Activated T-cell treated with anti-CD3 and anti-CD28 coated beads, Interleukin-2, amount 50 U/mL, for 72 hours (primary cell): Measurements from ENCODE around the gene SCGN. TPM values are rescaled to one million over a fixed set of nuclear protein-coding genes. Genes with fewer than 3 reads are reported as not detected.
A peak's percentile ranks its signal among the peaks of the same experiment; 100 is the strongest.

Experiments used
- ATAC-seq, 2 donors: fragments of 150-1000 bp; cut with Tn5 transposase; replicated peaks in 1 of 2; 2 replicates each; pipeline ENCODE4 v1.10.0; 2021; ENCODE audit warnings: moderate library complexity in 2 of 2, mild to moderate bottlenecking in 1 of 2
- DNase-seq, 2 donors: peaks; one replicate each; pipeline ENCODE4 v3.0.0; 2021 to 2022; ENCODE audit warnings: mixed read lengths in 1 of 2
- H3K27ac Mint-ChIP-seq: one replicate; pipeline ENCODE4 v1.8.0; 2022; ENCODE audit warnings: mild to moderate bottlenecking, moderate library complexity, mixed read lengths
- H3K27me3 Mint-ChIP-seq: one replicate; pipeline ENCODE4 v1.8.0; 2022; ENCODE audit warnings: low read depth, mixed read lengths
- H3K36me3 Mint-ChIP-seq, 2 donors: one replicate each; pipeline ENCODE4 v1.8.0; 2022; ENCODE audit warnings: mixed read lengths in 2 of 2, mild to moderate bottlenecking in 1 of 2; ENCODE audit not compliant: insufficient read depth in 2 of 2
- H3K4me1 Mint-ChIP-seq: one replicate; pipeline ENCODE4 v1.8.0; 2022; ENCODE audit warnings: low read depth, mixed read lengths
- H3K4me3 Mint-ChIP-seq, 2 donors: one replicate each; pipeline ENCODE4 v1.8.0; 2022; ENCODE audit warnings: mild to moderate bottlenecking in 2 of 2, mixed read lengths in 2 of 2, moderate library complexity in 2 of 2
- H3K9me3 Mint-ChIP-seq, 2 donors: one replicate each; pipeline ENCODE4 v1.8.0; 2022; ENCODE audit warnings: mixed read lengths in 2 of 2
- total RNA-seq, 2 donors: library from RNA; stranded (reverse); gene quantifications; one replicate each; pipeline ENCODE4 v1.2.3, GENCODE V29; 2022

Gene SCGN, protein sequence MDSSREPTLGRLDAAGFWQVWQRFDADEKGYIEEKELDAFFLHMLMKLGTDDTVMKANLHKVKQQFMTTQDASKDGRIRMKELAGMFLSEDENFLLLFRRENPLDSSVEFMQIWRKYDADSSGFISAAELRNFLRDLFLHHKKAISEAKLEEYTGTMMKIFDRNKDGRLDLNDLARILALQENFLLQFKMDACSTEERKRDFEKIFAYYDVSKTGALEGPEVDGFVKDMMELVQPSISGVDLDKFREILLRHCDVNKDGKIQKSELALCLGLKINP
- not detected for total RNA-seq

DNA sequence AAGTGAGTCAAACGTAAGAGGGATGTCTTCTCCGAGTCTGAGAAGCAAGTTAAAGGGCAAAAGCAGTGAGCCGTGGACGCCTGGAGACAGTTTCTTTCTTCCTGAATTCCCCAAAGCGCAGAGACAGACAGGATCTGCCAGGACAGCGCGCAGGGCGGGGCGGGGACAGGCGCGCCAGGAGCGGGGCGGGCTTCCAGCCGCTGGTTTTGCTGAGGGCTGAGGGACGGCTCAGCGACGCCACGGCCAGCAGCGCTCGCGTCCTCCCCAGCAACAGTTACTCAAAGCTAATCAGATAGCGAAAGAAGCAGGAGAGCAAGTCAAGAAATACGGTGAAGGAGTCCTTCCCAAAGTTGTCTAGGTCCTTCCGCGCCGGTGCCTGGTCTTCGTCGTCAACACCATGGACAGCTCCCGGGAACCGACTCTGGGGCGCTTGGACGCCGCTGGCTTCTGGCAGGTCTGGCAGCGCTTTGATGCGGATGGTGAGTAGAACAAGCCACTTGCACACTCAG, at the start of gene SCGN:
Gene SCGN (plus strand): TSS at position 209 of the 509 bp plus-strand sequence. CDS start 189 bp downstream, at position 398.
- H3K27ac Mint-ChIP-seq = no peak within 1 kb of the TSS
- peak in 1 of 2 donors; percentile 31 for ATAC-seq

GRCh38 chr6:25602674-25602982, 49.4 kb upstream of the SCGN start:
- no peak for DNase-seq
- Mint-ChIP-seq H3K4me3 (no peak overlapping the region), H3K27me3 (no peaks in the 10 kb centered on the region), H3K9me3 (no peaks in the 10 kb centered on the region), H3K36me3 (no peaks in the 10 kb centered on the region), H3K27ac (no peak overlapping the region), H3K4me1 (no peaks in the 10 kb centered on the region)
- no peak for ATAC-seq

More for the DNA sequence above, at the start of gene SCGN:
- Mint-ChIP-seq H3K4me1 (no peaks in the 10 kb centered on the region), H3K27me3 (peaks cover 46% of the 10 kb centered on the region), H3K4me3 (peak within 1 kb of the TSS in 1 of 2 donors; percentile 9), H3K9me3 (peaks cover 0 to 1% of the 10 kb centered on the region in 2 donors), H3K36me3 (no peaks in the 10 kb centered on the region)
- DNase-seq = peak; percentile 45 to 51

- H3K4me1 Mint-ChIP-seq = no peaks in the 10 kb centered on the region
- ATAC-seq (no peak), DNase-seq (no peak)
- H3K27me3 Mint-ChIP-seq = no peaks in the 10 kb centered on the region
- H3K36me3 Mint-ChIP-seq = no peaks in the 10 kb centered on the region
- H3K9me3 Mint-ChIP-seq = no peaks in the 10 kb centered on the region
- no peak overlapping the region for H3K27ac Mint-ChIP-seq
- no peak overlapping the region for H3K4me3 Mint-ChIP-seq
Observed at GRCh38 chr6:25603251-25603650, 48.8 kb upstream of the SCGN start.

- no peaks in the 10 kb centered on the region for H3K4me1 Mint-ChIP-seq
- ATAC-seq = no peak
- no peak overlapping the region for H3K27ac Mint-ChIP-seq
- H3K36me3 Mint-ChIP-seq = no peaks in the 10 kb centered on the region
- H3K4me3 Mint-ChIP-seq = no peak overlapping the region
- DNase-seq = no peak
- H3K9me3 Mint-ChIP-seq = no peaks in the 10 kb centered on the region
- no peaks in the 10 kb centered on the region for H3K27me3 Mint-ChIP-seq
Observed at GRCh38 chr6:25606151-25606550, 45.9 kb upstream of the SCGN start.

GRCh38 chr6:25608558-25609174, 43.3 kb upstream of the SCGN start:
- Mint-ChIP-seq H3K27ac (no peak overlapping the region), H3K4me1 (no peaks in the 10 kb centered on the region), H3K36me3 (no peaks in the 10 kb centered on the region), H3K4me3 (no peak overlapping the region), H3K27me3 (no peaks in the 10 kb centered on the region), H3K9me3 (no peaks in the 10 kb centered on the region)
- DNase-seq (no peak), ATAC-seq (no peak)

GRCh38 chr6:25612666-25613065, 39.3 kb upstream of the SCGN start:
- Mint-ChIP-seq H3K27me3 (no peaks in the 10 kb centered on the region), H3K4me1 (no peaks in the 10 kb centered on the region), H3K4me3 (no peak overlapping the region), H3K9me3 (no peaks in the 10 kb centered on the region), H3K27ac (no peak overlapping the region), H3K36me3 (no peaks in the 10 kb centered on the region)
- ATAC-seq (no peak), DNase-seq (no peak)

DNA sequence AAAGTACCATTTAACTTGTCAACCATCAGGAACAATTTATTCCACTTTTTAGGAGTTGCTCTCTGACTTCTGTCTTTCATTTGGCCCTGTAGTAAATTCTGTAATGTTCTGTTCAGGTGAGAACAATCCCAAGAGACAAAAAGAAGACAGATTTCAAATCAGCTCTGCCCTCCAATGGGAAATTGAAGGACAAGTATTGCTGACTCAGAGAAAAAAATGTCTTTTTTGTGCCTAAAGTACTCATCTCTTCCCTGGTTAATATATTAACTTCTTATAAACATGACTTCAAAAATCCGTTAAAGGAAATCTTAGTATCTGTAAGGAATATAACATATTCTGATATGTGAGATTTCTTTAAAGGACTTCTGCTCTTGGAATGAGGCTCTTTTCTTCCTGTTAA, 38.6 kb upstream of the SCGN start:
- Mint-ChIP-seq H3K4me3 (no peak overlapping the region), H3K27ac (no peak overlapping the region), H3K4me1 (no peaks in the 10 kb centered on the region), H3K9me3 (no peaks in the 10 kb centered on the region), H3K36me3 (no peaks in the 10 kb centered on the region), H3K27me3 (no peaks in the 10 kb centered on the region)
- ATAC-seq (no peak), DNase-seq (no peak)

GRCh38 chr6:25614052-25614451, 38.0 kb upstream of the SCGN start:
- Mint-ChIP-seq H3K27me3 (no peaks in the 10 kb centered on the region), H3K27ac (no peak overlapping the region), H3K4me1 (no peaks in the 10 kb centered on the region), H3K4me3 (no peak overlapping the region), H3K36me3 (no peaks in the 10 kb centered on the region), H3K9me3 (no peaks in the 10 kb centered on the region)
- DNase-seq = no peak
- no peak for ATAC-seq

DNA sequence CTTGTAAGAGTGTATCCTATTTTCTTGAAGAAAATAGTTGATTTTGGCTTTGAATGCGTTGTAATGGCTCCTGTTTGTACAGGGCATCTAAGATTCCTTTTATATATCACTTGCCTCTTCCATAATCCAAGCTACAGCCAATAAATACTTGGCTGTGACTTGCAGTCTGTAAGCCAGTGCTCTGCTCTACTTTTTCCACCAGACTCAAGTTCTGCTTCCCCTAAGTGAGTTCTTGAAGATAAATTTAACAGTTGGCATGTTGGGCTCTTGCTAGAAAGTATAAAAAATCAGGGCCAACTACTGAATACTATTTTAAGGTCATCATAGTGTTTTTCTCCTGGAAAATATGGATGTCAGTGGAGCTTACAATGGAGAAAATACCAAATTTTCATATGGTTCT, 36.5 kb upstream of the SCGN start:
- Mint-ChIP-seq H3K36me3 (no peaks in the 10 kb centered on the region), H3K4me3 (no peak overlapping the region), H3K4me1 (no peaks in the 10 kb centered on the region), H3K27me3 (no peaks in the 10 kb centered on the region), H3K27ac (no peak overlapping the region), H3K9me3 (no peaks in the 10 kb centered on the region)
- ATAC-seq (no peak), DNase-seq (no peak)

- DNase-seq = no peak
Observed at GRCh38 chr6:25617997-25618396, 34.0 kb upstream of the SCGN start.

DNA sequence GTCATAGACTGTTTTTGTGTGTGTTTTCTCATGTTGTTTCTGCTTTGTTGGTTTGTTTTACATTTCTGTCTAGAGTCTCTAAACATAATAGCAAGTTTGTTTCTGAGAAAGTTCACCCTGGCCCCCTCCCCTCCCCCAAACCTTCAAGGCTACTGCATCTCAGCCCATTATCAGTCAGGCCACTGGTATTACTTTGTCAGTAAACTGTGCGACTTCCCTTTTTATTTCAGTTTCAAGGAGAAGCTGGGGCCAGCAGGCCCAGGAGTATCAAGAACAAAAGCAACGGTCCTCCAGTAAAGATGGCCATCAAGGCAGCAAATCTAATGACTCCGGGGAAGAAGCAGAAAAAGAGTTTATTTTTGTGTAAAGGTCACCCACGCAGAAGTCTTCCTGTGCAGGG, 32.8 kb upstream of the SCGN start:
- Mint-ChIP-seq H3K27me3 (no peaks in the 10 kb centered on the region), H3K4me3 (no peak overlapping the region), H3K27ac (no peak overlapping the region), H3K36me3 (no peaks in the 10 kb centered on the region), H3K9me3 (no peaks in the 10 kb centered on the region), H3K4me1 (no peaks in the 10 kb centered on the region)
- ATAC-seq (no peak), DNase-seq (no peak)

More at GRCh38 chr6:25617997-25618396, 34.0 kb upstream of the SCGN start:
- ATAC-seq = no peak
- H3K9me3 Mint-ChIP-seq = no peaks in the 10 kb centered on the region
- no peaks in the 10 kb centered on the region for H3K36me3 Mint-ChIP-seq
- H3K27ac Mint-ChIP-seq = no peak overlapping the region
- no peaks in the 10 kb centered on the region for H3K27me3 Mint-ChIP-seq
- no peak overlapping the region for H3K4me3 Mint-ChIP-seq
- H3K4me1 Mint-ChIP-seq = no peaks in the 10 kb centered on the region

GRCh38 chr6:25620391-25620790, 31.6 kb upstream of the SCGN start:
- Mint-ChIP-seq H3K27ac (no peak overlapping the region), H3K27me3 (no peaks in the 10 kb centered on the region), H3K9me3 (no peaks in the 10 kb centered on the region), H3K4me1 (no peaks in the 10 kb centered on the region), H3K4me3 (no peak overlapping the region), H3K36me3 (no peaks in the 10 kb centered on the region)
- DNase-seq (no peak), ATAC-seq (no peak)

DNA sequence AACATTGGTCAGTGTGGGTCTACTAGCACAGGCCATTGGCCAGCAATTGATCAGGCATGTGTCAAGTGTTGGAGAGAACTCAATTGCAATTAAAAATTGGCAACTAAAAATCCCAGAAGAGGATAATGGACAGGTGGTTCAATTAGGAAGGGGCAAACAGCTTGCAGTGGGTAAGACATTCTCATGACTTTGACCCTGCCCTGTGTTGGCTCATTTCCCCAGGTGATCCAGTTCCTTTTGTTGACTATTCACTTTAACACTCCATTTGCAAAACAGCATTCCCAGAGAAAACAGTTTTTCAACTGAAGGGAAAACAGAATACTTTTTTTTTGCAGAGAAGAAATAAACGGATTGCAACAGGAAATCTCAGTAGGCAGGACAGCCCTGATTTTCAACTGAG, 28.9 kb upstream of the SCGN start:
- ATAC-seq = no peak
- Mint-ChIP-seq H3K4me1 (no peaks in the 10 kb centered on the region), H3K27ac (no peak overlapping the region), H3K36me3 (no peaks in the 10 kb centered on the region), H3K27me3 (peaks cover 5% of the 10 kb centered on the region), H3K9me3 (no peaks in the 10 kb centered on the region), H3K4me3 (no peak overlapping the region)
- DNase-seq = no peak

DNA sequence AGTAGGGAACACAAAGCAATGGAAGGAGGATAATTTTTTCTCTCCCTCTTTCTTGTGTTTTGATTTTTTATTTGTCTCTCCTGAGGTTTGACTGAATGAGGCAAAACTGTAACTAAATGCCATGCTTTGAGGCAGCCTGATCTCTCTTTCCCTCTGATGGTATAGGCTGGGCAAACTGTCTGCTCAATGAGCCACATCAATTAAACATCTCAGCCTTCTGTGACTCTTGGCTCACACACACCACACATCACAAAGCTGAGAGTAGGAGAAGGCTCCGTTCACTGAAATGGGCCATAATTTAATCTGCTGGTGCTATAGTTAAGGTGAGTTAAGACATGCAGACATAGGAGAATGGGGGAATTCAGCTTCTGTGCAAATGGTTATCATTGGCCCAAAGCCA, 28.1 kb upstream of the SCGN start:
- no peaks in the 10 kb centered on the region for H3K36me3 Mint-ChIP-seq
- no peaks in the 10 kb centered on the region for H3K9me3 Mint-ChIP-seq
- peaks cover 5% of the 10 kb centered on the region for H3K27me3 Mint-ChIP-seq
- DNase-seq (no peak), ATAC-seq (no peak)
- H3K4me3 Mint-ChIP-seq = no peak overlapping the region
- H3K4me1 Mint-ChIP-seq = no peaks in the 10 kb centered on the region
- no peak overlapping the region for H3K27ac Mint-ChIP-seq
